HepG2 (cell line): ENCODE data around the gene LY6G5B. TPM values are rescaled to one million over a fixed set of nuclear protein-coding genes. Genes with fewer than 3 reads are reported as not detected.

Experiments used
- ATF6 ChIP-seq: sonication (generic); formaldehyde crosslinking; conservative IDR thresholded peaks from 2 replicates; pipeline ENCODE4 v1.4.0; 2020; ENCODE audit warnings: missing genetic modification reagents
- CC2D1A ChIP-seq: sonication (generic); formaldehyde crosslinking; IDR thresholded peaks from 2 replicates; pipeline ENCODE4 v1.8.1; 2023; ENCODE audit warnings: mild to moderate bottlenecking, missing genetic modification reagents
- CCAR2 ChIP-seq: fragments of 200-400 bp; formaldehyde crosslinking; optimal IDR thresholded peaks from 2 replicates; pipeline ENCODE3; 2018; ENCODE audit warnings: low read depth, mild to moderate bottlenecking, low read length, moderate library complexity
- CHD2 ChIP-seq: IDR thresholded peaks from 2 replicates; pipeline ENCODE4 v1.6.1; 2011; ENCODE audit warnings: low read depth, low read length, improper control_type of control experiment
- HINFP ChIP-seq: sonication (generic); formaldehyde crosslinking; IDR thresholded peaks from 2 replicates; pipeline ENCODE4 v1.4.0; 2020; ENCODE audit warnings: low read depth, mild to moderate bottlenecking, missing genetic modification reagents
- HNRNPK ChIP-seq: fragments of 200-400 bp; formaldehyde crosslinking; IDR thresholded peaks from 2 replicates; pipeline ENCODE4 v1.6.1; 2018; ENCODE audit warnings: low read length, low read depth, moderate library complexity, mild to moderate bottlenecking; ENCODE audit not compliant: poor library complexity, severe bottlenecking
- MAFK ChIP-seq, 2 experiments: IDR thresholded peaks in 1 of 2; conservative IDR thresholded peaks in 1 of 2; 2 replicates each; pipeline ENCODE4 v1.6.1; 2011; ENCODE audit warnings: improper control_type of control experiment in 2 of 2, low read length in 2 of 2
- MXI1 ChIP-seq: IDR thresholded peaks from 3 replicates; pipeline ENCODE4 v1.6.1; 2012; ENCODE audit warnings: low read depth, low read length, inconsistent platforms, borderline replicate concordance
- THRA ChIP-seq: sonication (generic); formaldehyde crosslinking; IDR thresholded peaks from 2 replicates; pipeline ENCODE4 v1.4.0; 2020; ENCODE audit warnings: missing genetic modification reagents, borderline replicate concordance
- ZBTB42 ChIP-seq: sonication (generic); formaldehyde crosslinking; IDR thresholded peaks from 2 replicates; pipeline ENCODE4 v1.5.0; 2020; ENCODE audit warnings: mild to moderate bottlenecking, missing genetic modification reagents
- ZMAT3 ChIP-seq: sonication (generic); formaldehyde crosslinking; conservative IDR thresholded peaks from 2 replicates; pipeline ENCODE4 v1.7.0; 2021; ENCODE audit warnings: missing genetic modification reagents
- ZNF20 ChIP-seq: sonication (generic); formaldehyde crosslinking; IDR thresholded peaks from 2 replicates; pipeline ENCODE4 v1.4.0; 2020; ENCODE audit warnings: mild to moderate bottlenecking, moderate library complexity, missing genetic modification reagents
- ZNF430 ChIP-seq: sonication (generic); formaldehyde crosslinking; IDR thresholded peaks from 2 replicates; pipeline ENCODE4 v1.9.0; 2021; ENCODE audit warnings: mild to moderate bottlenecking, missing genetic modification reagents
- ZNF891 ChIP-seq: sonication (generic); formaldehyde crosslinking; IDR thresholded peaks from 2 replicates; pipeline ENCODE4 v1.5.0; 2020; ENCODE audit warnings: mild to moderate bottlenecking, missing genetic modification reagents
- polyA plus RNA-seq, 8 experiments: library from polyadenylated mRNA; depleted of rRNA in 3 of 8; stranded (reverse) in 7 of 8; unstranded in 1 of 8; fragments of >200 nt; fragmentation: Illumina TruSeq in 4 of 8; extraction: Trizol in 4 of 8; gene quantifications; 2 replicates each; pipeline versions ENCODE4 v1.2.1 to v1.2.3, GENCODE V29; 2011 to 2016; ENCODE audit warnings: low read depth in 4 of 8, missing spikeins in 1 of 8, mixed read lengths in 1 of 8; ENCODE audit not compliant: insufficient read depth in 1 of 8
- total RNA-seq, 5 experiments: library from RNA; depleted of rRNA; stranded (reverse); fragments of >200 nt; fragmentation: Illumina TruSeq; extraction: Trizol; gene quantifications; 2 replicates each; pipeline ENCODE4 v1.2.3, GENCODE V29; 2016; ENCODE audit warnings: low read depth in 1 of 5
- TF ChIP-seq, protein P1 (sequence below): sonication (generic); formaldehyde crosslinking; IDR thresholded peaks from 2 replicates; pipeline ENCODE4 v1.5.1; 2020; ENCODE audit warnings: missing genetic modification reagents, mild to moderate bottlenecking, borderline replicate concordance
- TF ChIP-seq, protein P2 (sequence below): sonication (generic); formaldehyde crosslinking; IDR thresholded peaks from 2 replicates; pipeline ENCODE4 v1.5.1; 2020; ENCODE audit warnings: mild to moderate bottlenecking, missing genetic modification reagents, moderate library complexity

LY6G5B gene
- total and polyA plus RNA-seq, 2 of the 13 experiments (the other 11 are each of a cell fraction or from before 2014, with no cell fraction given): 7.8 to 15.7 TPM

- TF ChIP-seq ZNF20 (no peak), ZNF891 (CRISPR knock-in tag) (peak; percentile 45), MXI1 (peak; percentile 90; the same call in 1 of the 3 replicates), ZMAT3 (CRISPR knock-in tag) (peak; percentile 50; the same call in 1 of the 2 replicates), CCAR2 (no peak), ZBTB42 (CRISPR knock-in tag) (0 out of 2 replicates have a peak, but pooled peaks have one; percentile 13), ATF6 (no peak; the same call in 1 of the 2 replicates), HINFP (CRISPR knock-in tag) (no peak), CC2D1A (peak; percentile 65; the same call in 1 of the 2 replicates), HNRNPK (no peak), ZNF430 (CRISPR knock-in tag) (peak; percentile 8; the same call in 1 of the 2 replicates), THRA (CRISPR knock-in tag) (peak; percentile 56), CHD2 (no peak), MAFK (conservative IDR thresholded peaks at IDR 0.05 in 1 of 2, IDR thresholded peaks at IDR 0.05 in 1 of 2; ENCODE audit: low read length in 2 of 2) (0 out of 4 replicates have a peak, but pooled peaks of 1 of the 2 experiments have one; percentile 5)
- TF ChIP-seq, protein P1, sequence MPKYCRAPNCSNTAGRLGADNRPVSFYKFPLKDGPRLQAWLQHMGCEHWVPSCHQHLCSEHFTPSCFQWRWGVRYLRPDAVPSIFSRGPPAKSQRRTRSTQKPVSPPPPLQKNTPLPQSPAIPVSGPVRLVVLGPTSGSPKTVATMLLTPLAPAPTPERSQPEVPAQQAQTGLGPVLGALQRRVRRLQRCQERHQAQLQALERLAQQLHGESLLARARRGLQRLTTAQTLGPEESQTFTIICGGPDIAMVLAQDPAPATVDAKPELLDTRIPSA (CRISPR knock-in tag): peak; percentile 66; the same call in 1 of the 2 replicates
- TF ChIP-seq, protein P2, sequence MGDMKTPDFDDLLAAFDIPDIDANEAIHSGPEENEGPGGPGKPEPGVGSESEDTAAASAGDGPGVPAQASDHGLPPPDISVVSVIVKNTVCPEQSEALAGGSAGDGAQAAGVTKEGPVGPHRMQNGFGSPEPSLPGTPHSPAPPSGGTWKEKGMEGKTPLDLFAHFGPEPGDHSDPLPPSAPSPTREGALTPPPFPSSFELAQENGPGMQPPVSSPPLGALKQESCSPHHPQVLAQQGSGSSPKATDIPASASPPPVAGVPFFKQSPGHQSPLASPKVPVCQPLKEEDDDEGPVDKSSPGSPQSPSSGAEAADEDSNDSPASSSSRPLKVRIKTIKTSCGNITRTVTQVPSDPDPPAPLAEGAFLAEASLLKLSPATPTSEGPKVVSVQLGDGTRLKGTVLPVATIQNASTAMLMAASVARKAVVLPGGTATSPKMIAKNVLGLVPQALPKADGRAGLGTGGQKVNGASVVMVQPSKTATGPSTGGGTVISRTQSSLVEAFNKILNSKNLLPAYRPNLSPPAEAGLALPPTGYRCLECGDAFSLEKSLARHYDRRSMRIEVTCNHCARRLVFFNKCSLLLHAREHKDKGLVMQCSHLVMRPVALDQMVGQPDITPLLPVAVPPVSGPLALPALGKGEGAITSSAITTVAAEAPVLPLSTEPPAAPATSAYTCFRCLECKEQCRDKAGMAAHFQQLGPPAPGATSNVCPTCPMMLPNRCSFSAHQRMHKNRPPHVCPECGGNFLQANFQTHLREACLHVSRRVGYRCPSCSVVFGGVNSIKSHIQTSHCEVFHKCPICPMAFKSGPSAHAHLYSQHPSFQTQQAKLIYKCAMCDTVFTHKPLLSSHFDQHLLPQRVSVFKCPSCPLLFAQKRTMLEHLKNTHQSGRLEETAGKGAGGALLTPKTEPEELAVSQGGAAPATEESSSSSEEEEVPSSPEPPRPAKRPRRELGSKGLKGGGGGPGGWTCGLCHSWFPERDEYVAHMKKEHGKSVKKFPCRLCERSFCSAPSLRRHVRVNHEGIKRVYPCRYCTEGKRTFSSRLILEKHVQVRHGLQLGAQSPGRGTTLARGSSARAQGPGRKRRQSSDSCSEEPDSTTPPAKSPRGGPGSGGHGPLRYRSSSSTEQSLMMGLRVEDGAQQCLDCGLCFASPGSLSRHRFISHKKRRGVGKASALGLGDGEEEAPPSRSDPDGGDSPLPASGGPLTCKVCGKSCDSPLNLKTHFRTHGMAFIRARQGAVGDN: peak; percentile 89
These were observed 33.3 kb downstream of the LY6G5B start, which contains the start of gene ABHD16A (continued) for GRCh38 chr6:31702819-31703716.
